GM18861 (cell line): ENCODE results near the gene RTTN.
A peak's percentile ranks its signal among the peaks of the same experiment; 100 is the strongest.

ENCODE experiments used
- ATAC-seq: cut with Tn5 transposase; IDR thresholded peaks from one replicate; pipeline ENCODE4 v1.9.1; 2021; ENCODE audit not compliant: unreplicated experiment

RTTN gene

GRCh38 chr18:70200286-70200685, 5.2 kb downstream of the RTTN start:
- no peak for ATAC-seq

- no peak for ATAC-seq
These were observed 7.6 kb downstream of the RTTN start for GRCh38 chr18:70197844-70198243.

- ATAC-seq: no peak
These were observed 8.5 kb downstream of the RTTN start for GRCh38 chr18:70197026-70197425.

- no peak for ATAC-seq
These were observed 9.5 kb downstream of the RTTN start for GRCh38 chr18:70195852-70196434.

GRCh38 chr18:70195014-70195614, 10.4 kb downstream of the RTTN start:
- peak; percentile 29 for ATAC-seq

GRCh38 chr18:70194227-70194890, 11.1 kb downstream of the RTTN start:
- peak; percentile 86 for ATAC-seq

GRCh38 chr18:70190529-70190928, 15.0 kb downstream of the RTTN start:
- ATAC-seq: no peak

- ATAC-seq: no peak
These were observed 17.4 kb downstream of the RTTN start for GRCh38 chr18:70188113-70188512.

- no peak for ATAC-seq
These were observed 22.0 kb downstream of the RTTN start for GRCh38 chr18:70183441-70183840.

- ATAC-seq: no peak
These were observed 22.9 kb downstream of the RTTN start for GRCh38 chr18:70182548-70182947.

GRCh38 chr18:70181725-70182124, 23.8 kb downstream of the RTTN start:
- no peak for ATAC-seq

- ATAC-seq: no peak
These were observed 24.5 kb downstream of the RTTN start for GRCh38 chr18:70181015-70181414.

GRCh38 chr18:70176537-70176936, 28.9 kb downstream of the RTTN start:
- ATAC-seq: no peak

- no peak for ATAC-seq
These were observed 30.3 kb downstream of the RTTN start for GRCh38 chr18:70175216-70175615.

GRCh38 chr18:70172225-70172624, 33.3 kb downstream of the RTTN start:
- no peak for ATAC-seq

GRCh38 chr18:70169747-70170146, 35.7 kb downstream of the RTTN start:
- ATAC-seq: no peak

- ATAC-seq: peak; percentile 38
These were observed 38.8 kb downstream of the RTTN start for GRCh38 chr18:70166668-70167067.

GRCh38 chr18:70165936-70166335, 39.6 kb downstream of the RTTN start:
- peak; percentile 47 for ATAC-seq

- ATAC-seq: no peak
These were observed 45.3 kb downstream of the RTTN start for GRCh38 chr18:70160073-70160678.

GRCh38 chr18:70158992-70159717, 46.3 kb downstream of the RTTN start:
- ATAC-seq: peak; percentile 84

GRCh38 chr18:70156886-70157285, 48.6 kb downstream of the RTTN start:
- no peak for ATAC-seq
